ENCODE results near the gene ASPHD2.

The ASPHD2 gene

GRCh38 chr22:26437694-26438392 lies 8.8 kb downstream of the ASPHD2 start:
- no peak for TF ChIP-seq FOXM1 (IDR thresholded peaks at IDR 0.05; ENCODE audit: borderline replicate concordance, low read depth)
- no peak for TF ChIP-seq USF1 (IDR thresholded peaks at IDR 0.05)
- no peak for TF ChIP-seq RAD21 (IDR thresholded peaks at IDR 0.05; ENCODE audit: low read depth)

GRCh38 chr22:26439559-26439958 lies 10.5 kb downstream of the ASPHD2 start:
- TF ChIP-seq CEBPB (IDR thresholded peaks at IDR 0.05) (no peak), YY1 (IDR thresholded peaks at IDR 0.05; ENCODE audit: low read depth) (no peak), TCF12 (IDR thresholded peaks at IDR 0.05; ENCODE audit: low read depth) (no peak), TAF1 (IDR thresholded peaks at IDR 0.05; ENCODE audit: low read depth) (no peak), REST (IDR thresholded peaks at IDR 0.05; ENCODE audit: low read depth) (no peak), FOXM1 (IDR thresholded peaks at IDR 0.05; ENCODE audit: borderline replicate concordance, low read depth) (no peak), MAX (IDR thresholded peaks at IDR 0.05) (no peak), NFIC (IDR thresholded peaks at IDR 0.05) (no peak), TEAD4 (IDR thresholded peaks at IDR 0.05) (no peak), ZBTB7A (IDR thresholded peaks at IDR 0.05; ENCODE audit: low read depth) (no peak)

GRCh38 chr22:26442086-26442756 lies 13.2 kb downstream of the ASPHD2 start:
- no peak for TF ChIP-seq REST (IDR thresholded peaks at IDR 0.05; ENCODE audit: low read depth)
- TF ChIP-seq FOXM1 (IDR thresholded peaks at IDR 0.05; ENCODE audit: borderline replicate concordance, low read depth): no peak
- TF ChIP-seq RAD21 (IDR thresholded peaks at IDR 0.05; ENCODE audit: low read depth): no peak

GRCh38 chr22:26443901-26444690 lies 15.0 kb downstream of the ASPHD2 start:
- TF ChIP-seq YY1 (IDR thresholded peaks at IDR 0.05; ENCODE audit: low read depth): no peak
- no peak for TF ChIP-seq TCF12 (IDR thresholded peaks at IDR 0.05; ENCODE audit: low read depth)

- TF ChIP-seq CREB1 (IDR thresholded peaks at IDR 0.05; ENCODE audit: low read depth) (no peak), EGR1 (IDR thresholded peaks at IDR 0.05) (no peak)
Measured at GRCh38 chr22:26444777-26445176, 15.7 kb downstream of the ASPHD2 start.

- no peak for TF ChIP-seq EGR1 (IDR thresholded peaks at IDR 0.05)
- TF ChIP-seq EP300 (IDR thresholded peaks at IDR 0.05; ENCODE audit: borderline replicate concordance): no peak
- TF ChIP-seq YY1 (IDR thresholded peaks at IDR 0.05; ENCODE audit: low read depth): no peak
- TF ChIP-seq CREB1 (IDR thresholded peaks at IDR 0.05; ENCODE audit: low read depth): no peak
- TF ChIP-seq USF1 (IDR thresholded peaks at IDR 0.05): no peak
- TF ChIP-seq TAF1 (IDR thresholded peaks at IDR 0.05; ENCODE audit: low read depth): no peak
- no peak for TF ChIP-seq FOXM1 (IDR thresholded peaks at IDR 0.05; ENCODE audit: borderline replicate concordance, low read depth)
- TF ChIP-seq MAX (IDR thresholded peaks at IDR 0.05): no peak
- no peak for TF ChIP-seq REST (IDR thresholded peaks at IDR 0.05; ENCODE audit: low read depth)
- TF ChIP-seq TEAD4 (IDR thresholded peaks at IDR 0.05): no peak
- no peak for TF ChIP-seq CEBPB (IDR thresholded peaks at IDR 0.05)
Measured at GRCh38 chr22:26445577-26446275, 16.7 kb downstream of the ASPHD2 start.

All from Ishikawa (cell line).